H1 (cell line): ENCODE data around the gene PTMA. TPM values are rescaled to one million over a fixed set of nuclear protein-coding genes. Genes with fewer than 3 reads are reported as not detected.

Source experiments
- CTCF ChIA-PET: fragments of 300-600 bp; sonication (Branson Sonifier 250); formaldehyde crosslinking; loops from one replicate; lab custom pipeline; 2021; ENCODE audit not compliant: partially characterized antibody; lab: Charles Lee
- POLR2A ChIA-PET: fragments of 300-600 bp; sonication (Branson Sonifier 250); formaldehyde crosslinking; loops from one replicate; lab custom pipeline; 2021; ENCODE audit warnings: inconsistent platforms; ENCODE audit not compliant: partially characterized antibody; lab: Charles Lee
- DNase-seq, 2 experiments: peaks; one replicate each; pipeline versions ENCODE4 v3.0.0 to v3.0.0-alpha.2; 2010 to 2022; ENCODE audit warnings: low spot score in 2 of 2, low read depth in 1 of 2, mixed read lengths in 1 of 2
- FAIRE-seq: peaks from 2 replicates; lab custom pipeline; 2011; peaks lifted over from hg19 to GRCh38; lab: Jason Lieb, UNC
- H2AFZ ChIP-seq: 2 replicates; pipeline ENCODE4 v1.8.1; 2012; ENCODE audit warnings: low read length, inconsistent platforms
- H2AK5ac ChIP-seq: 2 replicates; pipeline ENCODE4 v1.6.1; 2013; ENCODE audit warnings: low read depth, low read length
- H2BK120ac ChIP-seq: replicated peaks from 2 replicates; pipeline ENCODE3; 2013; ENCODE audit warnings: low read depth, low read length, inconsistent platforms
- H2BK12ac ChIP-seq: 2 replicates; pipeline ENCODE4 v1.6.1; 2013; ENCODE audit warnings: low read depth, low read length
- H2BK15ac ChIP-seq: 2 replicates; pipeline ENCODE4 v1.6.1; 2013; ENCODE audit warnings: low read length
- H2BK20ac ChIP-seq: 2 replicates; pipeline ENCODE4 v1.6.1; 2013; ENCODE audit warnings: low read length
- H2BK5ac ChIP-seq: 2 replicates; pipeline ENCODE4 v1.6.1; 2013; ENCODE audit warnings: low read depth, low read length
- H3K14ac ChIP-seq: 2 replicates; pipeline ENCODE4 v1.6.1; 2013; ENCODE audit warnings: inconsistent platforms; ENCODE audit not compliant: insufficient read length
- H3K18ac ChIP-seq: 2 replicates; pipeline ENCODE4 v1.6.1; 2013; ENCODE audit warnings: low read length; ENCODE audit errors: extremely low read depth
- H3K23ac ChIP-seq: 2 replicates; pipeline ENCODE4 v1.6.1; 2013; ENCODE audit warnings: inconsistent platforms; ENCODE audit not compliant: insufficient read length
- H3K23me2 ChIP-seq: 2 replicates; pipeline ENCODE4 v1.6.1; 2013; ENCODE audit warnings: low read depth, low read length
- H3K27ac ChIP-seq: 2 replicates; pipeline ENCODE4 v1.6.1; 2011; ENCODE audit warnings: low read depth, low read length, inconsistent platforms
- H3K27me3 ChIP-seq, 4 experiments: replicated peaks in 1 of 4; 1 replicate in 1 of 4; 2 replicates in 3 of 4; pipeline versions ENCODE4 v1.6.1 to v1.8.1; 2011 to 2013; ENCODE audit warnings: low read length in 3 of 4, mild to moderate bottlenecking in 3 of 4, inconsistent platforms in 2 of 4, mixed read lengths in 2 of 4, moderate library complexity in 1 of 4; ENCODE audit not compliant: control insufficient read depth in 3 of 4, insufficient read depth in 3 of 4; ENCODE audit errors: extremely low read depth in 1 of 4
- H3K36me3 ChIP-seq, 4 experiments: 2 replicates each; pipeline versions ENCODE4 v1.6.1 to v1.8.1; 2011 to 2013; ENCODE audit warnings: mild to moderate bottlenecking in 4 of 4, low read length in 3 of 4, moderate library complexity in 2 of 4, control low read depth in 1 of 4, inconsistent platforms in 1 of 4; ENCODE audit not compliant: insufficient read depth in 4 of 4, control insufficient read depth in 2 of 4
- H3K4ac ChIP-seq: replicated peaks from 2 replicates; pipeline ENCODE3; 2013; ENCODE audit warnings: low read length, low read depth, mixed read lengths, inconsistent platforms; ENCODE audit not compliant: insufficient read length
- H3K4me1 ChIP-seq, 4 experiments: replicated peaks in 1 of 4; 1 replicate in 1 of 4; 2 replicates in 3 of 4; pipeline versions ENCODE4 v1.6.1 to v1.8.1; 2011 to 2013; ENCODE audit warnings: low read length in 3 of 4, inconsistent platforms in 2 of 4, mixed read lengths in 1 of 4; ENCODE audit not compliant: insufficient read depth in 4 of 4, control insufficient read depth in 3 of 4
- H3K4me2 ChIP-seq, 2 experiments: 2 replicates each; pipeline versions ENCODE4 v1.6.1 to v1.8.1; 2011 to 2013; ENCODE audit warnings: low read depth in 2 of 2, low read length in 2 of 2, control low read depth in 1 of 2, inconsistent platforms in 1 of 2, mild to moderate bottlenecking in 1 of 2; ENCODE audit not compliant: insufficient read depth in 1 of 2
- H3K4me3 ChIP-seq, 4 experiments: fragments of 200-600, 300-600 bp in 1 of 4; sonication (generic), shearing (Covaris generic), sonication (Bioruptor Twin) in 1 of 4; 2 replicates each; pipeline versions ENCODE4 v1.5.1 to v1.8.1; 2011 to 2016; ENCODE audit warnings: low read length in 4 of 4, low read depth in 3 of 4, control low read depth in 2 of 4, inconsistent platforms in 2 of 4, mild to moderate bottlenecking in 2 of 4, mixed read lengths in 1 of 4, moderate library complexity in 1 of 4; ENCODE audit not compliant: insufficient read depth in 2 of 4; ENCODE audit errors: extremely low read depth in 1 of 4
- H3K56ac ChIP-seq: replicated peaks from 2 replicates; pipeline ENCODE3; 2013; ENCODE audit warnings: low read depth, mild to moderate bottlenecking, mixed read lengths, low read length, inconsistent platforms; ENCODE audit not compliant: insufficient read length
- H3K79me1 ChIP-seq: 2 replicates; pipeline ENCODE4 v1.6.1; 2013; ENCODE audit warnings: low read depth, low read length, control low read depth
- H3K79me2 ChIP-seq, 2 experiments: 2 replicates each; pipeline versions ENCODE4 v1.6.1 to v1.8.1; 2012 to 2013; ENCODE audit warnings: low read length in 2 of 2, mild to moderate bottlenecking in 2 of 2, inconsistent platforms in 1 of 2; ENCODE audit not compliant: insufficient read depth in 2 of 2, control insufficient read depth in 1 of 2
- H3K9ac ChIP-seq, 4 experiments: replicated peaks in 1 of 4; 1 replicate in 1 of 4; 2 replicates in 3 of 4; pipeline versions ENCODE4 v1.6.1 to v1.8.1; 2011 to 2013; ENCODE audit warnings: low read depth in 3 of 4, low read length in 3 of 4, control low read depth in 2 of 4, mild to moderate bottlenecking in 2 of 4, moderate library complexity in 2 of 4, inconsistent platforms in 1 of 4; ENCODE audit errors: extremely low read depth in 1 of 4
- H3K9me3 ChIP-seq, 2 experiments: 2 replicates each; pipeline versions ENCODE4 v1.6.1 to v1.8.1; 2012 to 2013; ENCODE audit warnings: mild to moderate bottlenecking in 2 of 2, moderate library complexity in 2 of 2, control low read depth in 1 of 2, inconsistent platforms in 1 of 2, low read depth in 1 of 2, low read length in 1 of 2, mixed read lengths in 1 of 2; ENCODE audit not compliant: insufficient read depth in 2 of 2
- H4K20me1 ChIP-seq, 2 experiments: replicated peaks in 1 of 2; 2 replicates each; pipeline versions ENCODE3 to v1.8.1; 2011 to 2013; ENCODE audit warnings: inconsistent platforms in 2 of 2, low read length in 2 of 2, mild to moderate bottlenecking in 1 of 2; ENCODE audit not compliant: insufficient read depth in 2 of 2, control insufficient read depth in 1 of 2
- H4K5ac ChIP-seq: 2 replicates; pipeline ENCODE4 v1.6.1; 2013; ENCODE audit warnings: low read length, low read depth, mixed read lengths, inconsistent platforms; ENCODE audit not compliant: insufficient read length
- H4K8ac ChIP-seq: 2 replicates; pipeline ENCODE4 v1.8.0; 2013; ENCODE audit warnings: mild to moderate bottlenecking, moderate library complexity, low read length, inconsistent platforms; ENCODE audit not compliant: insufficient read depth; ENCODE audit errors: extremely low read depth
- H4K91ac ChIP-seq: replicated peaks from 2 replicates; pipeline ENCODE3; 2013; ENCODE audit warnings: low read length, mixed read lengths, inconsistent platforms; ENCODE audit not compliant: insufficient read length
- HDAC2 ChIP-seq, 2 experiments: fragments of 300-600 bp in 1 of 2; sonication (generic) in 1 of 2; IDR thresholded peaks; 2 replicates each; pipeline ENCODE4 v1.6.1; 2011 to 2012; ENCODE audit warnings: low read depth in 2 of 2, low read length in 2 of 2, mild to moderate bottlenecking in 2 of 2, moderate library complexity in 2 of 2, borderline replicate concordance in 1 of 2, inconsistent platforms in 1 of 2
- MAX ChIP-seq: IDR thresholded peaks from 2 replicates; pipeline ENCODE4 v1.6.1; 2012; ENCODE audit warnings: inconsistent platforms
- PHF8 ChIP-seq: fragments of 200-600 bp; sonication (generic); conservative IDR thresholded peaks from 2 replicates; pipeline ENCODE4 v1.7.1; 2012; ENCODE audit warnings: low read depth, mild to moderate bottlenecking, inconsistent platforms, low read length, moderate library complexity
- RAD21 ChIP-seq, 2 experiments: IDR thresholded peaks in 1 of 2; conservative IDR thresholded peaks in 1 of 2; 2 replicates each; pipeline ENCODE4 v1.6.1; 2011; ENCODE audit warnings: low read depth in 2 of 2, low read length in 2 of 2, improper control_type of control experiment in 1 of 2, inconsistent platforms in 1 of 2, mild to moderate bottlenecking in 1 of 2, moderate library complexity in 1 of 2
- SIX5 ChIP-seq: IDR thresholded peaks from 2 replicates; pipeline ENCODE4 v1.6.1; 2011; ENCODE audit warnings: mild to moderate bottlenecking, low read depth, low read length
- ZNF274 ChIP-seq: IDR thresholded peaks from 2 replicates; pipeline ENCODE4 v1.7.0; 2012; ENCODE audit warnings: low read length, borderline replicate concordance; ENCODE audit errors: extremely low read depth
- WGBS, 2 experiments: shearing (Covaris generic) in 1 of 2; methylation state at CpG; one replicate each; pipeline versions ENCODE4 v1.1.6 to v1.1.7; 2013 to 2015; ENCODE audit warnings: low lambda C conversion rate in 2 of 2, mixed read lengths in 2 of 2, inconsistent platforms in 1 of 2, low coverage in 1 of 2, missing lambda C conversion rate in 1 of 2; ENCODE audit not compliant: insufficient replicate concordance in 2 of 2, insufficient coverage in 1 of 2, insufficient read length in 1 of 2; ENCODE audit errors: extremely low coverage in 1 of 2, missing lambda C conversion rate in 1 of 2; 5-methylcytosine and 5-hydroxymethylcytosine counted together
- polyA plus RNA-seq, 7 experiments: library from polyadenylated mRNA; depleted of rRNA in 3 of 7; stranded (reverse) in 5 of 7; unstranded in 2 of 7; fragments of >200 nt in 5 of 7; fragments of 200-250 nt in 2 of 7; gene quantifications; 1 replicate in 5 of 7; 2 replicates in 1 of 7; 4 replicates in 1 of 7; pipeline versions ENCODE4 v1.2.1 to v1.2.3, GENCODE V29; 2011 to 2013; ENCODE audit warnings: missing spikeins in 2 of 7, mixed read lengths in 2 of 7
- total RNA-seq: library from RNA; stranded (reverse); fragmentation: NEBNext Ultra II Directional; extraction: Animal tissue kit (Norgen Biotek cat#: 25700); gene quantifications from 2 replicates; pipeline ENCODE4 v1.2.1, GENCODE V29; 2021
- TF ChIP-seq, protein P1 (sequence below), 3 experiments: IDR thresholded peaks; 1 replicate in 2 of 3; 2 replicates in 1 of 3; pipeline versions ENCODE4 v1.5.1 to v1.6.1; 2011; ENCODE audit warnings: low read length in 3 of 3, mild to moderate bottlenecking in 3 of 3, inconsistent platforms in 2 of 3, low read depth in 1 of 3, moderate library complexity in 1 of 3; ENCODE audit not compliant: insufficient read depth in 1 of 3; ENCODE audit errors: control extremely low read depth in 1 of 3

PTMA gene
- total and polyA plus RNA-seq, 2 of the 8 experiments (the other 6 are each of a cell fraction or from before 2014, with no cell fraction given), result 683 to 2,680 TPM

GRCh38 chr2:231709981-231710798 is 1.9 kb downstream of the PTMA start:
- Histone ChIP-seq H2BK5ac (peak overlapping the region; percentile 87), H3K79me1 (no peaks in the 10 kb centered on the region), H4K20me1 (peaks cover 19 to 21% of the 10 kb centered on the region in 2 experiments), H2BK120ac (no peak overlapping the region), H4K5ac (no peak overlapping the region), H4K8ac (peak overlapping the region; percentile 99), H2BK12ac (no peak overlapping the region), H4K91ac (peak overlapping the region; percentile 77), H3K23ac (no peak overlapping the region), H3K9me3 (no peaks in the 10 kb centered on the region), H3K4ac (no peak overlapping the region), H3K56ac (peak overlapping the region; percentile 74), H3K4me1 (peaks cover 0 to 27% (median 20%) of the 10 kb centered on the region in 4 experiments; a peak in 6 of 7 replicates), H3K23me2 (peaks cover 11% of the 10 kb centered on the region), H3K18ac (peak overlapping the region; percentile 87), H3K14ac (no peak overlapping the region), H3K4me3 (peak overlapping the region; percentile 83 to 99 (median 90)), H3K4me2 (peak overlapping the region; percentile 81 to 87), H2AFZ (no peak overlapping the region), H3K9ac (peak overlapping the region; percentile 96 to 99 (median 98)), H3K27ac (peak overlapping the region; percentile 94), H3K27me3 (no peaks in the 10 kb centered on the region), H3K79me2 (peaks cover 38 to 63% of the 10 kb centered on the region in 2 experiments), H2BK20ac (no peak overlapping the region), H2AK5ac (no peak overlapping the region), H2BK15ac (no peak overlapping the region), H3K36me3 (peaks cover 14 to 43% (median 28%) of the 10 kb centered on the region in 4 experiments)
- DNase-seq, result peak in 1 of 2 experiments; percentile 84
- ChIA-PET POLR2A (interaction anchor here (1.0 to 22.8 kb wide), 19 partner anchors 5 to 246 kb away, joined by 3 to 1080 read pairs (median 9); partner anchors contain the start of genes COPS7B, NCL and PDE6D), CTCF (interaction anchor here (1.5 to 5.2 kb wide), 3 partner anchors 28 to 35 kb away, joined by 5 to 66 read pairs (median 6); no protein-coding TSS in a partner anchor)
- no peak for FAIRE-seq
- WGBS, 2 experiments, result 1% methylated on average over 62 of the region's 105 CpGs; no CpG with 5 or more reads in 1 of the 2 experiments
- TF ChIP-seq PHF8, result no peak
- no peak for TF ChIP-seq ZNF274
- TF ChIP-seq MAX, result peak; percentile 88
- TF ChIP-seq HDAC2 (IDR thresholded peaks at IDR 0.05; ENCODE audit: borderline replicate concordance in 1 of 2, low read depth in 2 of 2, low read length in 2 of 2), result no peak
- peak in 1 of 2 experiments; percentile 46; a peak in 2 of 4 replicates for TF ChIP-seq RAD21 (IDR thresholded peaks at IDR 0.05 in 1 of 2, conservative IDR thresholded peaks at IDR 0.05 in 1 of 2; ENCODE audit: low read depth in 2 of 2, low read length in 2 of 2)
- TF ChIP-seq, protein P1, sequence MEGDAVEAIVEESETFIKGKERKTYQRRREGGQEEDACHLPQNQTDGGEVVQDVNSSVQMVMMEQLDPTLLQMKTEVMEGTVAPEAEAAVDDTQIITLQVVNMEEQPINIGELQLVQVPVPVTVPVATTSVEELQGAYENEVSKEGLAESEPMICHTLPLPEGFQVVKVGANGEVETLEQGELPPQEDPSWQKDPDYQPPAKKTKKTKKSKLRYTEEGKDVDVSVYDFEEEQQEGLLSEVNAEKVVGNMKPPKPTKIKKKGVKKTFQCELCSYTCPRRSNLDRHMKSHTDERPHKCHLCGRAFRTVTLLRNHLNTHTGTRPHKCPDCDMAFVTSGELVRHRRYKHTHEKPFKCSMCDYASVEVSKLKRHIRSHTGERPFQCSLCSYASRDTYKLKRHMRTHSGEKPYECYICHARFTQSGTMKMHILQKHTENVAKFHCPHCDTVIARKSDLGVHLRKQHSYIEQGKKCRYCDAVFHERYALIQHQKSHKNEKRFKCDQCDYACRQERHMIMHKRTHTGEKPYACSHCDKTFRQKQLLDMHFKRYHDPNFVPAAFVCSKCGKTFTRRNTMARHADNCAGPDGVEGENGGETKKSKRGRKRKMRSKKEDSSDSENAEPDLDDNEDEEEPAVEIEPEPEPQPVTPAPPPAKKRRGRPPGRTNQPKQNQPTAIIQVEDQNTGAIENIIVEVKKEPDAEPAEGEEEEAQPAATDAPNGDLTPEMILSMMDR (IDR thresholded peaks at IDR 0.05; ENCODE audit: control extremely low read depth in 1 of 3, insufficient read depth in 1 of 3, low read depth in 1 of 3, low read length in 3 of 3), result peak in 2 of 3 experiments; percentile 63 to 79; a peak in 3 of 4 replicates
- TF ChIP-seq SIX5, result no peak
